ENCODE data around the gene YDJC.

DNA sequence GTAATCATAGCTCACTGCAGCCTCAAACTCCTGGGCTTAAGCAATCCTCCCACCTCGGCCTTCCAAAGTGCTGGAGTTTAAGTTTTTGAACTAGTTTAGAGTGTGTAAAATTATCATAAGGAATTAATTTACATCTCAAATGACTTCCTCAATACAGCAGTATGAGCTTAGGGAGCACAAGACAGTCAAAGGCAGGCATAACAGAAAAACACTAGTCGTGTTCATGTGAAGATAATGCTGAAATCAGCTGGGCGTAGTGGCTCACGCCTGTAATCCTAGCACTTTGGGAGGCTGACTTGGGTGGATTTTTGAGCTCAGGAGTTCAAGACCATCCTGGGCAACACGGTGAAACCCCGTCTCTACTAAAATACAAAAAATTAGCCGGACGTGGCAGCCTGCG is 25.8 kb downstream of the YDJC start:
- TF ChIP-seq, protein P1, sequence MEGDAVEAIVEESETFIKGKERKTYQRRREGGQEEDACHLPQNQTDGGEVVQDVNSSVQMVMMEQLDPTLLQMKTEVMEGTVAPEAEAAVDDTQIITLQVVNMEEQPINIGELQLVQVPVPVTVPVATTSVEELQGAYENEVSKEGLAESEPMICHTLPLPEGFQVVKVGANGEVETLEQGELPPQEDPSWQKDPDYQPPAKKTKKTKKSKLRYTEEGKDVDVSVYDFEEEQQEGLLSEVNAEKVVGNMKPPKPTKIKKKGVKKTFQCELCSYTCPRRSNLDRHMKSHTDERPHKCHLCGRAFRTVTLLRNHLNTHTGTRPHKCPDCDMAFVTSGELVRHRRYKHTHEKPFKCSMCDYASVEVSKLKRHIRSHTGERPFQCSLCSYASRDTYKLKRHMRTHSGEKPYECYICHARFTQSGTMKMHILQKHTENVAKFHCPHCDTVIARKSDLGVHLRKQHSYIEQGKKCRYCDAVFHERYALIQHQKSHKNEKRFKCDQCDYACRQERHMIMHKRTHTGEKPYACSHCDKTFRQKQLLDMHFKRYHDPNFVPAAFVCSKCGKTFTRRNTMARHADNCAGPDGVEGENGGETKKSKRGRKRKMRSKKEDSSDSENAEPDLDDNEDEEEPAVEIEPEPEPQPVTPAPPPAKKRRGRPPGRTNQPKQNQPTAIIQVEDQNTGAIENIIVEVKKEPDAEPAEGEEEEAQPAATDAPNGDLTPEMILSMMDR (conservative IDR thresholded peaks at IDR 0.05; ENCODE audit: low read length): no peak
- TF ChIP-seq EZH2phosphoT487 (IDR thresholded peaks at IDR 0.05; ENCODE audit: borderline replicate concordance, low read depth, low read length): no peak
